Measurements from ENCODE around the gene RHOA. TPM values are rescaled to one million over a fixed set of nuclear protein-coding genes. Genes with fewer than 3 reads are reported as not detected.

Gene RHOA
- total and polyA plus RNA-seq, 2 of the 13 experiments (the other 11 are each of a cell fraction or from before 2014, with no cell fraction given), result 131 to 177 TPM

GRCh38 chr3:49333091-49333490 lies 78.7 kb downstream of the RHOA start:
- Histone ChIP-seq H4K20me1 (ENCODE audit: insufficient read depth, low read length) (no peaks in the 10 kb centered on the region), H3K79me2 (ENCODE audit: insufficient read depth, low read length) (peaks cover 7% of the 10 kb centered on the region), H3K9me3 (ENCODE audit: low read length) (no peaks in the 10 kb centered on the region), H3K27me3 (ENCODE audit: control insufficient read depth in 1 of 2, insufficient read depth in 2 of 2, low read length in 2 of 2) (no peaks in the 10 kb centered on the region), H3K36me3 (replicated peaks in 1 of 2; ENCODE audit: control insufficient read depth in 1 of 2, insufficient read depth in 2 of 2, low read length in 2 of 2) (peaks cover 6 to 50% of the 10 kb centered on the region in 2 experiments; a peak in 3 of 5 replicates), H3K27ac (ENCODE audit: extremely low read length, insufficient read depth, low read length) (no peak overlapping the region), H3K9ac (ENCODE audit: insufficient read depth, low read depth, low read length) (no peak overlapping the region), H2AFZ (ENCODE audit: low read length) (no peak overlapping the region), H3K4me2 (ENCODE audit: low read depth, low read length) (no peak overlapping the region), H3K4me3 (replicated peaks in 1 of 3; ENCODE audit: insufficient read depth in 1 of 3, low read depth in 2 of 3, low read length in 3 of 3) (no peak overlapping the region), H3K4me1 (ENCODE audit: insufficient read depth, low read length) (no peaks in the 10 kb centered on the region)
- no peak for ATAC-seq
- BruUV-seq (replicated peaks), result no TSS peak
- FAIRE-seq, result no peak
- 97% methylated on average over 3 of the region's 3 CpGs for WGBS (ENCODE audit: low lambda C conversion rate)
- in situ Hi-C loops (cut with HindIII; ENCODE audit: extremely low pct_ligation_motif_present, low pct_unique_long_range_greater_than_20kb) (loop anchor here (25.0 kb wide), 1 partner anchor 104 kb away; the partner anchor contains the start of gene NICN1), intact Hi-C loops (cut with micrococcal nuclease; ENCODE audit: unreplicated experiment) (no loop called here)
- DNase-seq (ENCODE audit: low spot score), result no peak
- POLR2A ChIA-PET, result no interaction called here
- CTCF ChIA-PET (ENCODE audit: low intra/inter-chr PET ratio, low total read pairs), result no interaction called here
- TF ChIP-seq SP1 (IDR thresholded peaks at IDR 0.05) (no peak), SP1 (CRISPR knock-in tag; IDR thresholded peaks at IDR 0.05) (no peak), CBFB (CRISPR knock-in tag; IDR thresholded peaks at IDR 0.05) (no peak), HOXA7 (CRISPR knock-in tag; IDR thresholded peaks at IDR 0.05) (no peak), NR1H2 (CRISPR knock-in tag; IDR thresholded peaks at IDR 0.05; ENCODE audit: borderline replicate concordance, low read depth) (no peak)
- TF ChIP-seq, protein P1, sequence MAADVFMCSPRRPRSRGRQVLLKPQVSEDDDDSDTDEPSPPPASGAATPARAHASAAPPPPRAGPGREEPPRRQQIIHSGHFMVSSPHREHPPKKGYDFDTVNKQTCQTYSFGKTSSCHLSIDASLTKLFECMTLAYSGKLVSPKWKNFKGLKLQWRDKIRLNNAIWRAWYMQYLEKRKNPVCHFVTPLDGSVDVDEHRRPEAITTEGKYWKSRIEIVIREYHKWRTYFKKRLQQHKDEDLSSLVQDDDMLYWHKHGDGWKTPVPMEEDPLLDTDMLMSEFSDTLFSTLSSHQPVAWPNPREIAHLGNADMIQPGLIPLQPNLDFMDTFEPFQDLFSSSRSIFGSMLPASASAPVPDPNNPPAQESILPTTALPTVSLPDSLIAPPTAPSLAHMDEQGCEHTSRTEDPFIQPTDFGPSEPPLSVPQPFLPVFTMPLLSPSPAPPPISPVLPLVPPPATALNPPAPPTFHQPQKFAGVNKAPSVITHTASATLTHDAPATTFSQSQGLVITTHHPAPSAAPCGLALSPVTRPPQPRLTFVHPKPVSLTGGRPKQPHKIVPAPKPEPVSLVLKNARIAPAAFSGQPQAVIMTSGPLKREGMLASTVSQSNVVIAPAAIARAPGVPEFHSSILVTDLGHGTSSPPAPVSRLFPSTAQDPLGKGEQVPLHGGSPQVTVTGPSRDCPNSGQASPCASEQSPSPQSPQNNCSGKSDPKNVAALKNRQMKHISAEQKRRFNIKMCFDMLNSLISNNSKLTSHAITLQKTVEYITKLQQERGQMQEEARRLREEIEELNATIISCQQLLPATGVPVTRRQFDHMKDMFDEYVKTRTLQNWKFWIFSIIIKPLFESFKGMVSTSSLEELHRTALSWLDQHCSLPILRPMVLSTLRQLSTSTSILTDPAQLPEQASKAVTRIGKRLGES (CRISPR knock-in tag; IDR thresholded peaks at IDR 0.05; ENCODE audit: borderline replicate concordance), result no peak
- TF ChIP-seq, protein P2, sequence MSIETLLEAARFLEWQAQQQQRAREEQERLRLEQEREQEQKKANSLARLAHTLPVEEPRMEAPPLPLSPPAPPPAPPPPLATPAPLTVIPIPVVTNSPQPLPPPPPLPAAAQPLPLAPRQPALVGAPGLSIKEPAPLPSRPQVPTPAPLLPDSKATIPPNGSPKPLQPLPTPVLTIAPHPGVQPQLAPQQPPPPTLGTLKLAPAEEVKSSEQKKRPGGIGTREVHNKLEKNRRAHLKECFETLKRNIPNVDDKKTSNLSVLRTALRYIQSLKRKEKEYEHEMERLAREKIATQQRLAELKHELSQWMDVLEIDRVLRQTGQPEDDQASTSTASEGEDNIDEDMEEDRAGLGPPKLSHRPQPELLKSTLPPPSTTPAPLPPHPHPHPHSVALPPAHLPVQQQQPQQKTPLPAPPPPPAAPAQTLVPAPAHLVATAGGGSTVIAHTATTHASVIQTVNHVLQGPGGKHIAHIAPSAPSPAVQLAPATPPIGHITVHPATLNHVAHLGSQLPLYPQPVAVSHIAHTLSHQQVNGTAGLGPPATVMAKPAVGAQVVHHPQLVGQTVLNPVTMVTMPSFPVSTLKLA (IDR thresholded peaks at IDR 0.05), result no peak
